CMK (cell line): ENCODE results near the gene CALCR.
"Not testable (repeated sequence)": the region's sequence is repeated elsewhere in the genome, so short reads cannot be mapped to it uniquely, and the experiment has no call there.

Experiments
- DNase-seq: peaks from one replicate; pipeline ENCODE4 v3.0.0-alpha.2; 2010; ENCODE audit warnings: low read depth

CALCR gene

GRCh38 chr7:93574646-93575554 is at the start of gene CALCR:
CALCR (minus strand) TSS chr7:93574724; CDS start chr7:93486981, 87,743 bp downstream.
- no peak for DNase-seq

- DNase-seq, result no peak
Measured at GRCh38 chr7:93623816-93624215, 49.3 kb upstream of the CALCR start.

- no peak for DNase-seq
Measured at GRCh38 chr7:93622036-93623033, 47.8 kb upstream of the CALCR start.

GRCh38 chr7:93620864-93621263 is 46.3 kb upstream of the CALCR start:
- DNase-seq, result no peak

GRCh38 chr7:93620057-93620456 is 45.5 kb upstream of the CALCR start:
- no peak for DNase-seq

- DNase-seq, result no peak
Measured at GRCh38 chr7:93601363-93601762, 26.8 kb upstream of the CALCR start.

GRCh38 chr7:93594250-93594649 is 19.7 kb upstream of the CALCR start:
- DNase-seq, result no peak

GRCh38 chr7:93592588-93593266 is 18.2 kb upstream of the CALCR start:
- DNase-seq, result no peak

GRCh38 chr7:93591224-93592050 is 16.9 kb upstream of the CALCR start:
- not testable (repeated sequence) for DNase-seq

- DNase-seq, result not testable (repeated sequence)
Measured at GRCh38 chr7:93586479-93586865, 11.9 kb upstream of the CALCR start.

- DNase-seq, result not testable (repeated sequence)
Measured at GRCh38 chr7:93585694-93586478, 11.4 kb upstream of the CALCR start.

GRCh38 chr7:93579431-93579830 is 4.9 kb upstream of the CALCR start:
- DNase-seq, result no peak

GRCh38 chr7:93578762-93579161 is 4.2 kb upstream of the CALCR start:
- no peak for DNase-seq

GRCh38 chr7:93575555-93576399 is 1.3 kb upstream of the CALCR start:
- DNase-seq, result no peak

- no peak for DNase-seq
Measured at GRCh38 chr7:93574269-93574645, 267 bp downstream of the CALCR start.

- no peak for DNase-seq
Measured at GRCh38 chr7:93569189-93569588, 5.3 kb downstream of the CALCR start.

GRCh38 chr7:93566876-93567275 is 7.6 kb downstream of the CALCR start:
- DNase-seq, result no peak

- no peak for DNase-seq
Measured at GRCh38 chr7:93563584-93563983, 10.9 kb downstream of the CALCR start.

GRCh38 chr7:93562936-93563335 is 11.6 kb downstream of the CALCR start:
- DNase-seq, result no peak
